ENCODE measurements around the gene OSTN. TPM values are rescaled to one million over a fixed set of nuclear protein-coding genes. Genes with fewer than 3 reads are reported as not detected.

Gene OSTN
- polyA plus RNA-seq, 1 donor from 2014 or later: 0.17 TPM

DNA sequence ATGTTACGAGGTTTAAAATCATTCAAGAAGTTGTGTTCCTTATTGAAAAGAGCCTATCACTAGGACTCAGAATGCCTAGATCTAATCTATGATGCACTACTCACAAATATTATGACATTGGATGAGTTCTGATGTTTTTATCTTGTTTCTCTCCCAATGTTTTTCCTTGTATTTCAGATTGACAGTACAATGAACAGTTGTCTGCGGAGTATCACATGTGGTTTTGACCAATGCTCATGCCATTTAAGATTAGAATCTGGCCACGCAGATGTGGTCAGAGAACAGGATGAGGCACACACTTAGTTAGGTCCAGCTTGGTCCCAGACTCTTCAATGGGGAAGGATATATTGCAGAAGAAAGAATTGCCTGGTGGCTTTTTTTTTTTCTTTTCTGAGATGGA is 104.6 kb downstream of the OSTN start:
- no peak overlapping the region for H3K9ac ChIP-seq (ENCODE audit: low read length)
- no peaks in the 10 kb centered on the region for H3F3A ChIP-seq (ENCODE audit: insufficient read depth, low read length, poor library complexity, severe bottlenecking)
- H4K20me1 ChIP-seq (ENCODE audit: insufficient read depth): no peaks in the 10 kb centered on the region
- no peak overlapping the region for H3K4me2 ChIP-seq (ENCODE audit: low read length)
- H3K79me2 ChIP-seq (replicated peaks; ENCODE audit: insufficient read depth, low read length): no peaks in the 10 kb centered on the region
- H2AFZ ChIP-seq (ENCODE audit: low read depth, low read length): no peak overlapping the region
- no peaks in the 10 kb centered on the region for H3K36me3 ChIP-seq (ENCODE audit: insufficient read depth, low read length)
- TF ChIP-seq, protein P1, sequence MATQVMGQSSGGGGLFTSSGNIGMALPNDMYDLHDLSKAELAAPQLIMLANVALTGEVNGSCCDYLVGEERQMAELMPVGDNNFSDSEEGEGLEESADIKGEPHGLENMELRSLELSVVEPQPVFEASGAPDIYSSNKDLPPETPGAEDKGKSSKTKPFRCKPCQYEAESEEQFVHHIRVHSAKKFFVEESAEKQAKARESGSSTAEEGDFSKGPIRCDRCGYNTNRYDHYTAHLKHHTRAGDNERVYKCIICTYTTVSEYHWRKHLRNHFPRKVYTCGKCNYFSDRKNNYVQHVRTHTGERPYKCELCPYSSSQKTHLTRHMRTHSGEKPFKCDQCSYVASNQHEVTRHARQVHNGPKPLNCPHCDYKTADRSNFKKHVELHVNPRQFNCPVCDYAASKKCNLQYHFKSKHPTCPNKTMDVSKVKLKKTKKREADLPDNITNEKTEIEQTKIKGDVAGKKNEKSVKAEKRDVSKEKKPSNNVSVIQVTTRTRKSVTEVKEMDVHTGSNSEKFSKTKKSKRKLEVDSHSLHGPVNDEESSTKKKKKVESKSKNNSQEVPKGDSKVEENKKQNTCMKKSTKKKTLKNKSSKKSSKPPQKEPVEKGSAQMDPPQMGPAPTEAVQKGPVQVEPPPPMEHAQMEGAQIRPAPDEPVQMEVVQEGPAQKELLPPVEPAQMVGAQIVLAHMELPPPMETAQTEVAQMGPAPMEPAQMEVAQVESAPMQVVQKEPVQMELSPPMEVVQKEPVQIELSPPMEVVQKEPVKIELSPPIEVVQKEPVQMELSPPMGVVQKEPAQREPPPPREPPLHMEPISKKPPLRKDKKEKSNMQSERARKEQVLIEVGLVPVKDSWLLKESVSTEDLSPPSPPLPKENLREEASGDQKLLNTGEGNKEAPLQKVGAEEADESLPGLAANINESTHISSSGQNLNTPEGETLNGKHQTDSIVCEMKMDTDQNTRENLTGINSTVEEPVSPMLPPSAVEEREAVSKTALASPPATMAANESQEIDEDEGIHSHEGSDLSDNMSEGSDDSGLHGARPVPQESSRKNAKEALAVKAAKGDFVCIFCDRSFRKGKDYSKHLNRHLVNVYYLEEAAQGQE (IDR thresholded peaks at IDR 0.05; ENCODE audit: borderline replicate concordance): no peak
- TF ChIP-seq RAD21 (conservative IDR thresholded peaks at IDR 0.05) (no peak), EP300 (conservative IDR thresholded peaks at IDR 0.05; ENCODE audit: poor library complexity, severe bottlenecking) (no peak), MXI1 (conservative IDR thresholded peaks at IDR 0.05; ENCODE audit: poor library complexity, severe bottlenecking) (no peak), TAF1 (IDR thresholded peaks at IDR 0.05; ENCODE audit: low read depth) (no peak), EZH2 (IDR thresholded peaks at IDR 0.05; ENCODE audit: borderline replicate concordance, insufficient read depth, low read length, poor library complexity, severe bottlenecking) (no peak), POLR2AphosphoS5 (IDR thresholded peaks at IDR 0.05) (no peak), SMC3 (conservative IDR thresholded peaks at IDR 0.05; ENCODE audit: poor library complexity) (no peak)
- TF ChIP-seq, protein P2, sequence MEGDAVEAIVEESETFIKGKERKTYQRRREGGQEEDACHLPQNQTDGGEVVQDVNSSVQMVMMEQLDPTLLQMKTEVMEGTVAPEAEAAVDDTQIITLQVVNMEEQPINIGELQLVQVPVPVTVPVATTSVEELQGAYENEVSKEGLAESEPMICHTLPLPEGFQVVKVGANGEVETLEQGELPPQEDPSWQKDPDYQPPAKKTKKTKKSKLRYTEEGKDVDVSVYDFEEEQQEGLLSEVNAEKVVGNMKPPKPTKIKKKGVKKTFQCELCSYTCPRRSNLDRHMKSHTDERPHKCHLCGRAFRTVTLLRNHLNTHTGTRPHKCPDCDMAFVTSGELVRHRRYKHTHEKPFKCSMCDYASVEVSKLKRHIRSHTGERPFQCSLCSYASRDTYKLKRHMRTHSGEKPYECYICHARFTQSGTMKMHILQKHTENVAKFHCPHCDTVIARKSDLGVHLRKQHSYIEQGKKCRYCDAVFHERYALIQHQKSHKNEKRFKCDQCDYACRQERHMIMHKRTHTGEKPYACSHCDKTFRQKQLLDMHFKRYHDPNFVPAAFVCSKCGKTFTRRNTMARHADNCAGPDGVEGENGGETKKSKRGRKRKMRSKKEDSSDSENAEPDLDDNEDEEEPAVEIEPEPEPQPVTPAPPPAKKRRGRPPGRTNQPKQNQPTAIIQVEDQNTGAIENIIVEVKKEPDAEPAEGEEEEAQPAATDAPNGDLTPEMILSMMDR (IDR thresholded peaks at IDR 0.05; ENCODE audit: poor library complexity, severe bottlenecking): no peak
- no peaks in the 10 kb centered on the region for H3K9me2 ChIP-seq (ENCODE audit: insufficient read depth, low read length)
- H3K9me3 ChIP-seq (ENCODE audit: low read length): no peaks in the 10 kb centered on the region
- H3K27ac ChIP-seq (ENCODE audit: low read length): no peak overlapping the region
- H3K27me3 ChIP-seq (ENCODE audit: insufficient read depth, low read depth, low read length): no peaks in the 10 kb centered on the region
- H3K4me3 ChIP-seq (ENCODE audit: low read length): no peak overlapping the region

DNA sequence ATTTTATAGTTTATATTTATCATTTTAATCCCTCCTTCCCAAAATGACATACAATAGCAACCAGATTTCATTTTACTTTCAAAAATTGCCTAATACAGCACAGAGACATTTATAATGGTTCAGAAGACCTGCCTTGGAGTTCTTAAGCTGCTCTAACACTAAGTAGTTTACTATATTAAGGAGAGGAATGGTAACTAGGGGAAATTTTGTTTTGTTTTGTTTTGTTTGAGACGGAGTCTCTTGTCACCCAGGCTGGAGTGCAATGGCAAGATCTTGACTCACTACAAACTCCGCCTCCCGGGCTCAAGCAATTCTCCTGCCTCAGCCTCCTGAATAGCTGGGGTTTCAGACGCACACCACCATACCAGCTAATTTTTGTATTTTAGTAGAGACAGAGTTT is 107.4 kb downstream of the OSTN start:
- TF ChIP-seq TAF1 (IDR thresholded peaks at IDR 0.05; ENCODE audit: low read depth) (no peak), RAD21 (conservative IDR thresholded peaks at IDR 0.05) (no peak), SMC3 (conservative IDR thresholded peaks at IDR 0.05; ENCODE audit: poor library complexity) (no peak), EZH2 (IDR thresholded peaks at IDR 0.05; ENCODE audit: borderline replicate concordance, insufficient read depth, low read length, poor library complexity, severe bottlenecking) (no peak), EP300 (conservative IDR thresholded peaks at IDR 0.05; ENCODE audit: poor library complexity, severe bottlenecking) (no peak), MXI1 (conservative IDR thresholded peaks at IDR 0.05; ENCODE audit: poor library complexity, severe bottlenecking) (no peak), POLR2AphosphoS5 (IDR thresholded peaks at IDR 0.05) (no peak)
- TF ChIP-seq, protein P2 (IDR thresholded peaks at IDR 0.05; ENCODE audit: poor library complexity, severe bottlenecking): no peak
- TF ChIP-seq, protein P1 (IDR thresholded peaks at IDR 0.05; ENCODE audit: borderline replicate concordance): no peak
- no peaks in the 10 kb centered on the region for H3K9me2 ChIP-seq (ENCODE audit: insufficient read depth, low read length)
- H4K20me1 ChIP-seq (ENCODE audit: insufficient read depth): no peaks in the 10 kb centered on the region
- H2AFZ ChIP-seq (ENCODE audit: low read depth, low read length): no peak overlapping the region
- H3K79me2 ChIP-seq (replicated peaks; ENCODE audit: insufficient read depth, low read length): no peaks in the 10 kb centered on the region
- H3K27ac ChIP-seq (ENCODE audit: low read length): no peak overlapping the region
- H3F3A ChIP-seq (ENCODE audit: insufficient read depth, low read length, poor library complexity, severe bottlenecking): no peaks in the 10 kb centered on the region
- no peak overlapping the region for H3K4me2 ChIP-seq (ENCODE audit: low read length)
- no peaks in the 10 kb centered on the region for H3K36me3 ChIP-seq (ENCODE audit: insufficient read depth, low read length)
- no peak overlapping the region for H3K4me3 ChIP-seq (ENCODE audit: low read length)
- no peaks in the 10 kb centered on the region for H3K9me3 ChIP-seq (ENCODE audit: low read length)
- no peaks in the 10 kb centered on the region for H3K27me3 ChIP-seq (ENCODE audit: insufficient read depth, low read depth, low read length)
- H3K9ac ChIP-seq (ENCODE audit: low read length): no peak overlapping the region

Data from neural cell (in vitro differentiated cells).